Amygdala (tissue), 56 donors: ENCODE results near the gene NIBAN1.

Experiments
- DNase-seq, 56 donors: peaks; one replicate each; lab custom pipeline; 2025; lab: John Stamatoyannopoulos, UW

The NIBAN1 gene

DNA sequence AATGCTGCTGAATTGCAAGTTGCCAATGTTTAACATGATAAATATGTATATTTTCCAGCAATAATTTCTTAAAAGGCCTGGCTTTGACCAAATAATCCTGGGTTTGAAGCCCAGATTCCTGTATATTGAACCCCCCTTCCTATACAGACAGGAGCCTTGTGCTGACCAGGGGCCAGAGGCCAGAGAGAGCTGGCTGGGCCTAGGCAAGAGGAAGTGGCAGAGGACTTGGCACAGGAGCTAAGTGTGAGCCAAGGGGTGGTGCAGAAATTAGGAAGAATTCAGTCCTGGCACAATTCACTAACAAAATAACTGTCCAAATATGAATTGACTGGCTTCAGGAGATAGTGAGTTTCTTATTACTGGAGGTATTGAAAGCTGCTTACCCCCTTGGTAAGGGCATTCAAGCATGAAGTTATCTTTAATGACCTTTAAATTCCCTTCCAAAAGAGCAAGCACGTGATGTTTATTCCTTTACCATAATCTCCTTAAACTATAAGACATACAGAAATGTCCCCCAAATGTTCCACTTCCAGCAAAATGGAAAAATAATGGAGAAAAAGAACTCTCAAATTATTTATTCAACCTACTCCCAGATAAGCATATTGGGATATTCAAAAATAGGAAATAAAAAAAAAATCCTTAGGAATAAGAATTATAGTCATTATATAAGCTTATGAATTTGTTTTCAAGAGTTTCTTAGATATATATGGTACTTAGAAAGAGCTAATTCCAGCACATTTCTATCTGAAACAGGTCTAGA is 26.6 kb downstream of the NIBAN1 start:
- peak in 1 of 56 donors; percentile 2 for DNase-seq

DNA sequence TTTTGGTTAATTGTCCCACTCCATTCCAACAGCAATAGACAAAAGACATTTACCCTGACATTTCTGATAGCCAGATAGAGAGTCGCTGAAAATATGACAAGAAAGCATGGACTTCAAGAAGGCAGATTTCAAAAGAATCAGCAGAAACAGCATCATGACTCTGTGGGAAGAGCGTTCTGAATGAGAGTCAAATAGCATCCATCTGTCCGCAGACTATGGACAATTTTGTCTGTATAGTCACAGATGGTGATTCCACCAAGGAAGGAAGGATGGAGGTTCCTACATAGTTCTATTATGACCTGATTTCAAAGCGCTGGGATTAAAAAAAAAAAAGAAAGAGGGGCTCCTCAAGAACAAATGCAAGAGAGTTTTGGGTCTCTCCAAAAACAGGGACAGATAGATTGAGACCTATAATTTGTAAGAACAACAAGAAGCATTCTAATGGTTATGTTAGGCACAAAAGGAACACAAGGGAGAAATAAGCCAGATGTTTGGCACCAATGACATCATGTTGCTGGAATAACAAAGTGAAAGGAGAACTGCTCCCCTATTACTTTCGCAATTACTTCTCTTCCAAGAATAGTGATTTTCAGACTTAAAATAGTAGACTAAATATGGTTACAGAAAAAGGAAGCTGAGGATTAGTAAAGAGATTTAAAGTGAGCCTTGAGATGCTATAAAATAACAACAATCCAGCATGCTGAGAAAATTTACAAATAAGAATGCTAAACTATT is 28.5 kb downstream of the NIBAN1 start:
- no peak for DNase-seq

DNA sequence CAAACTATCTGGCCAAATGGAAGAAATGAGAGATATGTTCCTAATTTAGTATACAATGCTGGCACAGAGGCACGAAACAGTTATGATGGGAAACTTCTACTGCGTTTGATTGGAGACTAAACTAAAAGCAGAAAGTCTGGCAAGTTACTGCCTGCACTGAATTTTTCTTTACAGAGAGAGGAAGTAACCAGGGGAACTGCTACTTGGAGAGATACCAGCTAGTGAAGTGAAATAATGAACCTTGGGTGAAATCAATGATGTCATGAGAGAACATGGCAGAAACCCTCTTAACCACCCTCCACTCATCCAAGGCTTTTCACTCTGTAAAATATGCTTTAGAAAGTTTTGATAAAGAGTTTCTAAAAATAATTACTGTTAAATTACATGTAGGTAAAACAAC is 29.3 kb downstream of the NIBAN1 start:
- DNase-seq: no peak

DNA sequence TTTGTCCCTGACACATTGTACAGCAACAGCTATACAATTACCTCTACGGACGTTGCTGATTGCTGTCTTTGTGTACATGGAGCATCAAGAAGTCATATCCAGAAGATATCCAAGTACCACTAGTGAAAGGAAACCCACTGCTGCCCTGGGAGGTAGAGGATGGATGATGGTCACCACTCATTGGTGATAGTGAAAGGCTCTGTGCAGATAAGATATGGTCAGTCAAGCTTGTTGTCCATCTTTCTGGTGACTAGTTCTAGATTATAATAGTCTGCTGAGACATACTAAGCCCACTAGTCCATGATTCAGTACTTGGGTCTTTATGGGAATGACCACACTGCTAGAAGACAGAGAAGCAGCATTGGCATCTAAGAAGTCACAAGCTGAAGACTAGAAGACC is 30.3 kb downstream of the NIBAN1 start:
- DNase-seq: no peak

DNA sequence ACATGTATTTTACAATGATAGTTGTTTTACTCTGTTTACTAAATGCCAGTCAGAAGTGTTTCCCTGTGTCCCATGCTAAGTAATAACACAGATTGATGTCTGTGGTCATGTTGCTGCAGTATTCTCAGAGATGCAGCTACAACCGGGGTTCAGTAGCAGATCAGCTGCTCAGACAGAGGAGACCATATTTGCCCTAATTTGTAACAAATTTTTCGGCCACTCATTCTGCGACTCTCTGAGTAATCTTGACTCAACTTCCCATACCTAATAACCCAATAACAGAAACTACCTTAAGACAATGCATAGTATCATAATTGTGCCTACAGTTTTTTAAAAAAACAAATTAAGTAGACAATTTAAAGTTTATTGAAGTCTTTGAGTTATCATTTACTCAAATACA is 32.6 kb downstream of the NIBAN1 start:
- DNase-seq: no peak

DNA sequence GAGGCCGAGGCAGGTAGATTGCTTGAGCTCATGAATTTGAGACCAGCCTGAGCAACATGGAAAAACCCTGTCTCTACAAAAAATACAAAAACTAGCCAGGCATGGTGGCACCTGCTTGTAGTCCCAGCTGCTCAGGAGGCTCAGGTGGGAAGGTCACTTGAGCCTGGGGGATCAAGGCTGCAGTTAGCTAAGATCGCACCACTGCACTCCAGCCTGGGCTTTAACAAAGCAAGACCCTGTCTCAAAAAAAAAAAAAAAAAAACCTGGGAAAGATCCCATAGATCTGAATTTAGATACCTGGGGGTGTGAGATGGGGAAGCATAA is 32.9 kb downstream of the NIBAN1 start:
- no peak for DNase-seq

DNA sequence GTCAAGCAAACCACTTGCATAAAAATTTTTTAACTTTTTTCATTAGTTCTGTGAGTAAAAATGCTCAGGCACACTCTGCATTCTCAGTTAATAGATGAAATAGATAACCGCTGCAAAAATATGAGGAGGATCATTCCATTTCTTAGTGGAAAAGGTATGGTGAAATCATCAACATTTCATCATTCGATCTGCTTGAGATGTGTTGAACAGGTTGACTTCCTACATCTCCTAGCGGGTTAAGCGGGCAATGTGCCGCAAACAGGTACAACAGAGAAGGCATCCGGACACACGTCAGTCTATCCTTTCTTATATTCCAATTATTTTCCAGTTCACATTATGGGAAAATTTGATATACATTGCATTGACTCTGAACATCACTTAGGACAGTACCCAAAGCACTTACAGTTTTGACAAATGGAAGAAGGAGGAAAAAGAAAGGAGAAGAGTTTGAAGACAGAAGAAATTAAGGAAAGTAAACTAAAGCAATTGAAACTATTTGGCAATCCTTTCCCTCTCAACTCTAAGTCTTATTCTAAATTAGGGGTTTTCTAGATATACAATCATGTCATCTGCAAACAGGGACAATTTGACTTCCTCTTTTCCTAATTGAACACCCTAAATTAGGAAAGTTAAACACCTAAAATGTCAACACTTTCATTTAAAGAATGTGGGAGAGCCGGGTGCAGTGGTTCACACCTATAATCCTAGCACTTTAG is 33.5 kb downstream of the NIBAN1 start:
- DNase-seq: no peak

DNA sequence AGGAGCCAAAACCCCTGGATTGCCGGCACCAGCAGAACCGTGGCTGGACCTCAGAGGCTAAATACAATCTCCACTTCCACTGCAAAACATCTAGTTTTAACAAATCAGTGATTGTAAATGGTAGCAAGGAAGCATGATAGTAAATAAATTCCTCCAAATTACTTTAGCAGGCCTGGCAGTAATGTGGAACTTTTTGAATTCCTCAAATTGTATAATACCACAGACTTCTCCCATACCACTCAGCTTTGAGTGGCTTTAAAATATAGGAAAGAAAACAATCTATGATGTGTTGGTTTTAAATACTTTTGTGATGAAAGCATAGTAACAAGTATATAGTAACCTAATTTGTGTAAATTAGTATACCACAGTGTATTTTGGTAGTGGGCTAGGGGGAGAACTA is 34.1 kb downstream of the NIBAN1 start:
- no peak for DNase-seq

DNA sequence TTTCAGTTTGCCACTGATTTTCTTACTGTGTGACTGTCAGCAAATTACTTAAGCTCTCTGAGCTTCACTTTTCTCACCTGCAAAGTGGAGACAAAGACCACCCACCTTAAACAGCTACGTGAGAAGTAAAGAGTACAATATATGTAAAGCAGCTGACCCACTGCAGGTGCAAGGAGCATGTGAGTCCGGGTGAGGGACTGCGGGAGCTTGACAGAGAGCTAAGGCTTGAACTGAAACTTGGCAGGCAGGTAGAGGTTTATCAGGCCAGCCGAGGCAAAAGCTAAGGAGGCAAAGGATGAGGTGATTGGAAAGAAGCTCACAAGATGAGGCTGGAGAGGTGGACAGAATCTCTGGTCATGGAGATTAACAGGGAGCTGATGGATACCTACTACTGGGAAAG is 36.6 kb downstream of the NIBAN1 start:
- no peak for DNase-seq

DNA sequence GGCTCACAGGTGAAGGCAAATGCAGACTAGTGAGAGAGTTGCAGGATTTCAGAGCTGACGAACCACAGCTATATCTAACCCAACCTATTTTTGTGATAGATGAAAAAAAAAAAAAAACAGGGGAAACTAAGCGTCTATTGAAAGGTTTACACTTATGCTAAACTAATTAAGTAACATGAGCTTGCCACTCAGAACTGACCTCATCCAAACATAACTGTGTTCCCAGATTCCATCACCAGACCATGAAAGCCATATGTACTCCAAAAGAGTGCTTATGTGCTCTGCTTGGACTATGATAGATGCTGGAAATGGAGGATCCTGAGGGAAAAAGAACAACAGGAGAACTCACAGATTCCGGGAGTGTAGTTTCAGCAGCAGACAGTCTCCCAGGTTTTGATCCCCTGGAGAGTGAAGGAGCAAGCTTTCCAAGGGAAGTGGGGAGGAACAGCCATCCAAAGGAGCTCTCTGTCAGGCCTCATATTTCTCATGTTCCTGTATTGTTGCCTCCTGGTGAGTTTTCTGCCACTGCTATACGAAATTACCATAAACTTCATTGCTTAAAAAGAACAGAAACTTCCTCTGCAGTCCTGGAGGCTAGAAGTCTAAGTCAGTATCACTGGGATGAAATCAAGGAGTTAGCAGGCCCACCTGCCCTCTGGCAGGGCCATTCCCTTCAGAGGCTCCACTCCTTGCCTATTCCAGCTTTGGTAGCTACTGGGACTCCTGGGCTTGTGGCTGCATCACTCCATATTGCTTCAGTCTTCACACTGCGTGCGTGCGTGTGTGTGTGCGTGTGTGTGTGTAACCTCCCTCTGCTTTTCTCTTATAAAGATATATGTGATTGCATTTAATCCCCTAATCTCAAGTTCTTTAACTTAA is 38.1 kb downstream of the NIBAN1 start:
- DNase-seq: no peak

DNA sequence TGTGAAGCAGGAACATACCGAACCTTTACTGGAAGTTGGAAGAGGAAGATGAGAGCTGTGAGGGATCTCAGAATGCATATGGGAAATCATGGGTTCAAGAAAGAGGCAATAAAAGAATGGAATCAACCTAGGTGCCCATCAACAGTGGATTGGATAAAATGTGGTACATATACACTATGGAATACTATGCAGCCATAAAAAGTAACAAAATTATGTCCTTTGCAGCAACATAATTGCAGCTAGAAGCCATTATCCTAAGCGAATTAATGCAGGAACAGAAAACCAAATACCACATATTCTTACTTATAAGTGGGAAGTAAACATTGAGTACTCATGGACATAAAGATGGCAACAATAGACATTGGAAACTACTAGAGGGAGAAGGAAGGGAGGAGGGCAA is 40.4 kb downstream of the NIBAN1 start:
- DNase-seq: no peak

DNA sequence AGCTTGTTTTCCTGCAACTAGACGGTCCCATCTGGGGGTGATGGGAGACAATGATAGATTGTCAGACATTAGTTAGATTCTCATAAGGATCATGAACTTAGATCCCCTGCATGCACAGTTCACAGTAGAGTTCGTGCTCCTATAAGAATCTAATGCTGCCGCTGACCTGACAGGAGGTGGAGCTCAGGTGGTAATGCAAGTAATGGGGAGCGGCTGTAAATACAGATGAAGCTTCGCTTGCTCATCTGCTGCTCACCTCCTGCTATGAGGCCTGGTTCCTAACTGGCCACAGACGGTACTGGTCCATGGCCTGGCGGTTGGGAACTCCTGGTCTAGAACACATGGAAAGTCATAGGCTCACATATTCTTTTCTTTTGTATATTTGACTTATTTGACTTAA is 42.0 kb downstream of the NIBAN1 start:
- DNase-seq: no peak

DNA sequence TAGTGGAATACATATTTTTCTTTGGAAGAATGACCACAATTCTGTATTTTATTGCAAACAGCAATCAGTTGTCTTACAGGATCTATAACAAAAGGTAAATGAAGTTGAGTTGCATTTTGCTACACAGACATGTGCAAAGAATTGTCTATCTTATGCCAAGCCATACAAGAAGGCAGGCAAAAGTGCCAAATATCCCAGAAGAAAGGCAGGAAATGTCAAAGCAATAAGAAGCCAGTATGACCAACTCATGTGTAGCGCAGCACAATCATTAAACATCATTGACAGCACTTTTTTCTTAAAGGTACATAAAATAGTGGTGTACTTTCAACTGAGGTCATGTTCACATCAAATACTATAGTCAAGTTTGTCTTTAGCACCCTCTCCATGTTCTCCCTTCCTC is 42.7 kb downstream of the NIBAN1 start:
- no peak for DNase-seq

DNA sequence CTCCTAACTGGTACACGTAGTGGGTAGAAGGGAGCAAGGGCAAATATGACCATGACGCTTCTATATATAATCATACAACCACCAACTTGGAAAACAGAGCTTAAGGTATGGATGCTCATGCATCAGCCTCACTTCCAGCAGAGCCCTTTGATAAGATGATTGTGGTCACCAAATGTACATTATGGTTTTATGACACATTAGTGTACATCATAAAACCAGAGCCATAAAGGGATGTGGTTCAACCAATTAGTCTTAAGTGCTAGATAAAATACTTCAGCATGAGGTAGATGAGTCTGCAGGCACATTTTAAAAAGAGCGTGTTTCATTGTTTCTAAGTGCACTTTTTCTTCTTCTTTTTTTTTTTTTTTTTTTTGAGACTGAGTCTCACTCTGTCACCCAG is 43.7 kb downstream of the NIBAN1 start:
- no peak for DNase-seq

DNA sequence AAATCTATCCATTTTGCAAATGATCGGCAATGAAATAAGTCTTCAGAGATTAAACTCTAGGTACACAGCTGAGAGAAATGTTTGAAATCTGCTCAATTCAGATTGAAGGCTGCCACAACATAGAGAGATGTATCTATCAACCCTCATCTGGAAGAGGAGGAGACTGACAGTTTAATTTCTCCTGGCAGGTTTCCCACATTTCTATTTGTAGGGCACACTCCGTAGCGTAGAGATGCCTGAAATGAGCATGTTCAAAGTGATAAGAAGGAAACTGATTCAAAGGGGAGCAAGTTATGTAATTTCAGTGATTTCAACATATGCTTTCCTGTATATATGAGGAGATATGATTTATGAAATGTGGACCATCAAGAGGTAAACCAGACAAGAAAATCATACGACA is 44.1 kb downstream of the NIBAN1 start:
- DNase-seq: no peak

DNA sequence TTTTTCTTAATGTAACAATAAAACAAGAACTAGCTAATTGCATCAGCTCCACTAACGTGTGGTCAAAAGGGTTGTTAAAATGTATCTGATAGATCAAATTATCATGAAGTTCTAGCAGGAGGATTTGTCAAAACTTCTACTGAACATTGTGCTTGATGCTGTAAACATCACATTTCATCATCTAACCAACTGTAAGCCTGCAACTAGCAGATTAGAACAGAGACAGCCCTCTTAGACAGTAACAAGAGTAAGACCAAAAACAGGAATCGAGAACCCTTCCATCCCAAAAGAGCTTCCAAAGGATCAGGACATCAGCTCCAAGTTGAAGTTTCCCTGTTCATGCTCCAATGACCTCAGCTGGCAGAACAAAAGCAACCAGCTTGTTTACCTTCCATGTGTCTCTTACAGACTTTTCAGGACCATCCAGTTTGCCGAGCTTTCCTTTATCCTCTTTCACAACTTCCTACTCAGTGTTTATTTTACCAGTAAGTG is 44.6 kb downstream of the NIBAN1 start:
- no peak for DNase-seq

DNA sequence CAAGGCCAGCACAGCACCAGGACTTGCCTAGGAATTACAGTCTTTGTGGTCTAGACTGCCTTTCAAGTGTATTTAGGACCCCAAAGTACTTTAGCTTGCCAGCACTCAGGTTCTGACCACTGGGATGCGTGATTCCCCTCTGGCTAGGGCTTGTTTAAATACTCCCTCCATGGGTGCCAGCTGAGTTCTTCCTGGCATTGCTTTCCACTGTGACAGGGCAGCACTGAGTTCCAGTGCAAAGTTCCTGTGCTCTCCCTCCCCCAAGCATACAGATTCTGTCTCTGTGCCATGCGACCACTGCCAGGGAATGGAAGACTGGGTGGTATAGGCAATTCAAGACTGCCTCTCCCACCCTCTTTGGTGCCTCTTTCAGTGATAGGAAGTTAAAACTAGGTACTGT is 45.9 kb downstream of the NIBAN1 start:
- DNase-seq: no peak
